GM18868 (cell line): ENCODE data around the gene IP6K3.
A peak's percentile ranks its signal among the peaks of the same experiment; 100 is the strongest.

Source experiments
- ATAC-seq: cut with Tn5 transposase; IDR thresholded peaks from one replicate; pipeline ENCODE4 v1.9.1; 2021; ENCODE audit warnings: mild to moderate bottlenecking, moderate library complexity; ENCODE audit not compliant: unreplicated experiment

Gene IP6K3

GRCh38 chr6:33746651-33747100 lies at the start of gene IP6K3:
IP6K3 (minus strand) TSS chr6:33746905; CDS start chr6:33735476, 11,429 bp downstream.
- ATAC-seq: no peak

- no peak for ATAC-seq
These were observed 48.4 kb upstream of the IP6K3 start for GRCh38 chr6:33794910-33795623.

- ATAC-seq: no peak
These were observed 46.3 kb upstream of the IP6K3 start for GRCh38 chr6:33792981-33793380.

GRCh38 chr6:33791620-33792019 lies 44.9 kb upstream of the IP6K3 start:
- no peak for ATAC-seq

- ATAC-seq: no peak
These were observed 44.2 kb upstream of the IP6K3 start for GRCh38 chr6:33790910-33791309.

DNA sequence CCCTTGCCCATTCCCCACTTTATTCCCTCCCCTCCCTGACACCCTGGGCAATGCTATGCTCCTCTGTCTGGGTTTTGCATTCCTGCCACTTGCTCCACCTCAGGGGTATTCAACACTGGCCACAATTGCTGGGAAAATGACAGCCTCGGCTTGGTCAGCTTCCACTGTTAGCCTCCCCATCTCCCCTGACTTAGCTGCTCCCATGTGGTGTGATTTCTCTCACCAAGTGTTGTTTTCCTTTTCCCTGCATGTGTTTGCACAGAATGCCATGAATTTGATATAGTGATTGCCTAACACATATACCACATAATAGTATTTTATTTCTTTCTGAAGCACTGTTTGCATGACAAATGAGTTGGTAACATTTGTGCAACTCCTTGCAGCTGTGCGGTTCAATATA lies 43.7 kb upstream of the IP6K3 start:
- ATAC-seq: no peak

DNA sequence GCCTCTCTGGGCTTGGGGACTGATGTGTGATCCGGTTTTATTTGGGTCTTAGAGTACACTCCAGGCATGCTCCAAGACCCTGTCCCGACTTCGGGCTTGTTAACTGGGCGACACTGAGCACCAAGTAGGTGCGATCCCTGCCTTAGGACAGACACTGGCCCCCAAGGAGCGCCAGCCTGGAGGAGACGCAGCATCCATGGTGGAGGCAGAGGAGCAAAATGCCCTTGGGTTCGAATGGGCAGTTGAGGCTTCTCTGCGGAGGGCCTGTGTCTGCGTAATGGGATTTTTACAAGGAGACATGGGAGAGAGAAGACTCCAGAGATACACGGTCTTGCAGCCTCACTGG lies 42.8 kb upstream of the IP6K3 start:
- ATAC-seq: no peak

GRCh38 chr6:33788694-33789549 lies 42.2 kb upstream of the IP6K3 start, which contains the start of gene LEMD2:
LEMD2 (minus strand) TSS chr6:33789130; CDS start chr6:33789116, 14 bp downstream.
- peak; percentile 90 for ATAC-seq

- ATAC-seq: peak; percentile 33
These were observed 41.4 kb upstream of the IP6K3 start for GRCh38 chr6:33787954-33788693.

DNA sequence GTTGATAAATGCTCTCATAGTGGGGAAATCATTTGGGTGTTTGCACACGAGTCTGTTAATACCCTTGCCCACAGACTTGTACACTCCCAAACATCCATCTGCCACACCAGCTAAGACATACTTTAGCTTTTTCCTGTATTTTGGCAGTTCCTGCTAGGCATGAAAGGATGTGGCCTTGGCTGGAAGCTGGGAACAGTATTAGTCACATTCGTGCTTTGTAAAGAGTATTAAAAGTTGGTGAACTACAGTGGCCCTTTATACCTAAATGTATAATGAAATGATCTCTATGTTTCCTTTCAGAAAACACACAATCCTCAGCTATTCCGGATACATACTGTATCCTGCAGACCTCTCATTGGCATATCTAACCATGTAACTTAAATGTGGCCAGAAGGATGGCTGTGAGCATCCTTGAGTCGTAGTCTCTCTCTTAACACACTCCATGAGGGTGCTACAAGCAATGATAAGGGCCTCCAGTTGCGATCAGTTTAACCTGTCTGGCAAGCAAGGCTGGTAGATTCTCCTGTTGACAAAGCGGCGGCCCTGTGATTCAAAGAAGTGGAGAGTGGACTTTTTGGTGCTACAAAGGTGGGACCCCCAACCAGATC lies 40.7 kb upstream of the IP6K3 start:
- no peak for ATAC-seq

- ATAC-seq: no peak
These were observed 40.0 kb upstream of the IP6K3 start for GRCh38 chr6:33786736-33787135.

GRCh38 chr6:33785778-33786177 lies 39.1 kb upstream of the IP6K3 start:
- ATAC-seq: no peak

DNA sequence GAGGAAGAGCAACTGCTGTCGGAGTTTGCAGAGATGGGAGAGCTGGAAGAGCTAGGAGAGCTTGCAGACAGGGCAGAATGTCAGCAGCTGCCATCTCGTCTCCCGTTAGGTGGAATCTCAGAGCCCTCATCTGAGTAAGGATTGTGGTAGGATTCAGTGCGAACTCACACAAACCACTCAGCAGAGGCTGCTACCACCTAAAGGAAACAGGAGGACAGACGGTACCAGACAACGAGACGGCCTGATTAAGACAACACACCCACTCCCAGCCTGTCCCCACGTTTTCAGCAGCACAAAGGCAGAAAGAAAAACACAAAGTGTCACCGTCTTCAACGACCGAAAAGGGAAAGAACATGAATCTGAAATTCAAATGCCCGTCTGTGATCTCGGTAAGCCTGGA lies 38.1 kb upstream of the IP6K3 start:
- no peak for ATAC-seq

DNA sequence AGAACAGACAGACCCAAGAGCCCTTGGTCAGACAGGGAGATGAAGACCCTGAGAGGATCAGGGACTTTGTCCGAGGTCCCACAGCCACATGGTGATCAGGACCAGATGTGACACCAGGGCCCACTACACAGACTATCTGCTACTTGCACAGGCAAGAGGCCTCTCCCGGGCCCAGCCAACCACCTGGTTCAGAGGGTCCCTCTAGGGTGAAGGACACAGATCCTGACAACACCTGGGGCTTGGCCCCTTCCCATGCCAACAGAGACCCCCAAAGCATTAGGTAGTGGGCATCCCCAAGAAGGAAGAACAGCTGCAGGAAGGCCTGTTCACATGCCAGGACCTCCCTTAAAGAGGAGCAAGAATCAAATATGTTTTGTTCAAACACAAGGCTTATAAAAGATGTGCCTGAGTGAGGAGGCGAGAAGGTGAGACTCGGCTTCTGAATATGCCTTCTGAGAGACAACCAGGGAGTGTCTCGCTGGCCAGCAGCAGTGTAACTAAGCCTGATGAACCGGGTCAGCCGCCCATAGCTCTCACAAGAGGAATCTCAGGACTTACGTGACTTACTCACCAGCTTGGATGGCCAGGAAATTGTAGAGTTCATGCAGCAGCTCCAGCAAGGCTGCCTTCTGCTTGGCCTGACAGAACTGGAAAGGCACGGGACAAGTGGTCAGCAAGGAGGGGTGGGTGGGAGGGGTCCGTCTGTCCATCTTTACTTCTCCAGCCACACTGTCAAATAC lies 37.2 kb upstream of the IP6K3 start:
- no peak for ATAC-seq

DNA sequence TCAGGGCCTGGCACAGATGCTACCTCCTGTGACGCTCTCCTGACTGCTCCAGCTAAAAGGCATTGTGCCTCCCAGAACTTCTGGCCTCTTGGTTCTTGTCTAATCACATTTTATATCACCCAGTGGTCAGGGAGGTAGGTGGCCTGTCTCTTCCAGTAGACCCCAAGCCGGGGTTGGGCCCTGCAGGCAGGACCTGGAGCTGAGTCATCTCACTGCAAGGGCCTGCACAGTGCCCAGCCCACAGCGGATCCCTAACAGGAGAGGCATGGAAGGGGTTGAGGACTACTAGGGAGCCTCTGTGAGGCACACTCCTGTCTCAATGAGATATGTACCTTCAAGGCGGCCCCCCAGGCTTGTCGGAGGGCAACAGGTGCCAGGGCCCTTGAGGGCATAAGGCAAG lies 35.9 kb upstream of the IP6K3 start:
- no peak for ATAC-seq

- ATAC-seq: no peak
These were observed 34.6 kb upstream of the IP6K3 start for GRCh38 chr6:33781131-33781975.

DNA sequence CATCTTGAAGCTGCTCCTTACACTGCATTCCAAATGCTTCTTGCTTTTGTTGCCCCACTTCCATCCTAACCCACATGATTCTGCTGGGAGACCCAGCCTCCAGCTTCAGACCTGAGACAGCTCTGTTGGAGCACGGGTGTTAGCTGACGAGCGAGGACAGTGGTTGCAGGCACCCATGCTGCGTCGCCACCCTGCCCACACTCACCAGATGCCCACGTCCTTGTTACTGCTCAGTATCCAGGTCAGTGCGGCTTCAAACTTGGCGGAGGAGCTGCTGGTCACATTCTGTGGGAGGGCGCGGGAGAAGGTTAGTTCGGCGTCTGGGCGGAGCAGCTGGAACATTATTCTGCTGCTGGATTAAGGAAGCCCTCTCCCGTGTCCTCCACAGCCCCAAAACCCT lies 33.2 kb upstream of the IP6K3 start:
- ATAC-seq: no peak

- no peak for ATAC-seq
These were observed 32.6 kb upstream of the IP6K3 start for GRCh38 chr6:33779290-33779689.

DNA sequence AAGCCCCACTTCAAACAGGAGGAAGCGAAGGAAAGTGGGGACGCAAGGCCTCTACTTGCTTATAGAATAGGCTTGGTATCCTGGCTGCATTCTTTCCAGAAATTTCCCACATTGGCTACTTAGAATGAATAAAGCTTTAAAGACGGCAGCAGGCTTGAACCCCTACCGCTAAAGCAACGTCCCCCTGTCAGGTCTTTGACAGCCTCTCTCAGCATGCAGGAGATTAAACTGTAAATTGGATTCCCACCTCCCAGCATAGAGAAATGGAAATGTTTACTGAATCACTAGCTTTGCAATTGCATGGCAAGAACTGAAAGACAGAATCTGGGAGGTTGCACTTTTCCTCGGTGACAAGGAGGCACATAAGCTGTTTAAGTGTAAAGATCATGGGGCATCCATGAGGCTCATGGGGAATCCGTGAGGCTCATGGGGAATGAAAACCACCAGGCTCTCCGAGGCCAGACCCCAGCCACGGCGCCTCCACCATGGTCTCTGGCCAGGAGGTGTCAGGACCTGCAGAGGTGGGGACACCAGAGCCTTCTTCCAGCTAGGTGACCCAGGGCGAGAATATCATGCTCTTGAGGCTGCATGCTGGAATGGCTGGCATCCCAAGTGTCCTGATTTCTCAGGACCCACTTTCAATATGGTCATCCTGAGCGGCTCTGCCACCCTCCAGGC lies 31.9 kb upstream of the IP6K3 start:
- ATAC-seq: no peak
